ENCODE data around the gene ASB16.

DNA sequence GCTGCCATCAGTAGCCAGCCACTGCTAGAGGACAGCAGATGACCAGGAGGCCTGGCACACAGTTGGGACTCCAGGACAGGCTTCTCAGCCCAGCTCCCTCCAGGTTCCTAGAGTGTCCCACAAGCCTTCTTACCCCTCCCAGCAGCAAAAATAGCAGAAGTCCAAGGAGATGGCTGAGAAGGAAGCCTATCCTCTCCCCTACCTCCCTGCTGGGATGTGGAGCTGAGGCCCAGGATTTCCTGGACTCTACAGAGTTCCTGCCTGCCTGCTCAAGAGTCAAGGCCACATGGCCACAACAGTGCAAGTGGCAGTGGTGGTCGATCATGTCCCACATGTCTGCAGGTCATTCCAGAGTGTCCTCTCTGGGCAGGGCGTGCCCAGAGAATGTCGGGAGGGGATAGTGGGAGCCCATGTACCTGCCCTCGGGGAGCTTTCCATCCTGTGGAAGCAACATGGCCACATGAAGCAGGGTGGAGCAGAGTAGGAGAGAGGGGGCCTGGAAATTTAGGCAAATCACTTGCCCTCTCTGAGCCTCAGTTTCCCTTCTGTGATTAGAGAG, 36.5 kb upstream of the ASB16 start:
- TF ChIP-seq EP300 (conservative IDR thresholded peaks at IDR 0.05; ENCODE audit: poor library complexity, severe bottlenecking) = no peak
- TF ChIP-seq, protein P1, sequence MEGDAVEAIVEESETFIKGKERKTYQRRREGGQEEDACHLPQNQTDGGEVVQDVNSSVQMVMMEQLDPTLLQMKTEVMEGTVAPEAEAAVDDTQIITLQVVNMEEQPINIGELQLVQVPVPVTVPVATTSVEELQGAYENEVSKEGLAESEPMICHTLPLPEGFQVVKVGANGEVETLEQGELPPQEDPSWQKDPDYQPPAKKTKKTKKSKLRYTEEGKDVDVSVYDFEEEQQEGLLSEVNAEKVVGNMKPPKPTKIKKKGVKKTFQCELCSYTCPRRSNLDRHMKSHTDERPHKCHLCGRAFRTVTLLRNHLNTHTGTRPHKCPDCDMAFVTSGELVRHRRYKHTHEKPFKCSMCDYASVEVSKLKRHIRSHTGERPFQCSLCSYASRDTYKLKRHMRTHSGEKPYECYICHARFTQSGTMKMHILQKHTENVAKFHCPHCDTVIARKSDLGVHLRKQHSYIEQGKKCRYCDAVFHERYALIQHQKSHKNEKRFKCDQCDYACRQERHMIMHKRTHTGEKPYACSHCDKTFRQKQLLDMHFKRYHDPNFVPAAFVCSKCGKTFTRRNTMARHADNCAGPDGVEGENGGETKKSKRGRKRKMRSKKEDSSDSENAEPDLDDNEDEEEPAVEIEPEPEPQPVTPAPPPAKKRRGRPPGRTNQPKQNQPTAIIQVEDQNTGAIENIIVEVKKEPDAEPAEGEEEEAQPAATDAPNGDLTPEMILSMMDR (IDR thresholded peaks at IDR 0.05; ENCODE audit: poor library complexity, severe bottlenecking) = no peak
